GM12873 (cell line): ENCODE results near the gene FAM50A.
A peak's percentile ranks its signal among the peaks of the same experiment; 100 is the strongest.

Experiments
- CTCF ChIP-seq: IDR thresholded peaks from 2 replicates; pipeline ENCODE4 v1.5.1; 2012; ENCODE audit warnings: low read depth, mild to moderate bottlenecking, moderate library complexity, low read length, control low read depth; ENCODE audit not compliant: insufficient read depth; ENCODE audit errors: missing control alignments

FAM50A gene

GRCh38 chrX:154420402-154420756 is 23.6 kb upstream of the FAM50A start:
- TF ChIP-seq CTCF: no peak

- TF ChIP-seq CTCF: no peak
Observed at GRCh38 chrX:154426916-154427770, 16.8 kb upstream of the FAM50A start.

GRCh38 chrX:154428176-154429171 is 15.5 kb upstream of the FAM50A start, which contains the start of gene ATP6AP1:
ATP6AP1 (plus strand) TSS chrX:154428677; CDS start chrX:154428693, 16 bp downstream.
- TF ChIP-seq CTCF: peak; percentile 18

GRCh38 chrX:154429711-154430110 is 14.2 kb upstream of the FAM50A start:
- TF ChIP-seq CTCF: no peak

GRCh38 chrX:154430479-154430878 is 13.5 kb upstream of the FAM50A start:
- no peak for TF ChIP-seq CTCF

- no peak for TF ChIP-seq CTCF
Observed at GRCh38 chrX:154430916-154431315, 13.0 kb upstream of the FAM50A start.

- no peak for TF ChIP-seq CTCF
Observed at GRCh38 chrX:154431341-154431740, 12.6 kb upstream of the FAM50A start.
